GM18858 (cell line): ENCODE results near the gene DOCK2.
"Not testable (repeated sequence)": the region's sequence is repeated elsewhere in the genome, so short reads cannot be mapped to it uniquely, and the experiment has no call there.

ENCODE experiments used
- ATAC-seq: cut with Tn5 transposase; IDR thresholded peaks from one replicate; pipeline ENCODE4 v1.9.1; 2021; ENCODE audit not compliant: unreplicated experiment

DOCK2 gene

GRCh38 chr5:169781420-169782345 lies 144.6 kb downstream of the DOCK2 start:
- ATAC-seq = no peak

GRCh38 chr5:169785771-169786618 lies 148.9 kb downstream of the DOCK2 start:
- ATAC-seq = no peak

DNA sequence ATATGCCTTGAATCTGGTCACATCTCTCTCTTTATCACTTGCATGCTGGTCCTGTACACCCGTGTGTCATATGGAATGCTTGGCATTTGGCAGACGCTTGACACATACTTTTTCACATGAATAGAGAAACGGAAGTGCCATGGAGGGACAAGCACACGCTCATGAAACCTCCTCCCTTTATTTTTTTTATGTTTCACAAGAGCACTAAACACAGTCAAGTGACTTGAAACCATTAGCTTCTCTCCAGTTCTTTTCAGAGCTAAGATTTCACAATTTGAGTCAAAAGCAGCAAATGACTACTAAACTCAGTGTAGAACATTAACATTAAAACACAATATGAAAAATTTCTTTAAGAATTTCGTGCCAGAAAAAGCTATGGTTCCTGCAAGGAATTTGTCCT lies 151.1 kb downstream of the DOCK2 start:
- no peak for ATAC-seq

DNA sequence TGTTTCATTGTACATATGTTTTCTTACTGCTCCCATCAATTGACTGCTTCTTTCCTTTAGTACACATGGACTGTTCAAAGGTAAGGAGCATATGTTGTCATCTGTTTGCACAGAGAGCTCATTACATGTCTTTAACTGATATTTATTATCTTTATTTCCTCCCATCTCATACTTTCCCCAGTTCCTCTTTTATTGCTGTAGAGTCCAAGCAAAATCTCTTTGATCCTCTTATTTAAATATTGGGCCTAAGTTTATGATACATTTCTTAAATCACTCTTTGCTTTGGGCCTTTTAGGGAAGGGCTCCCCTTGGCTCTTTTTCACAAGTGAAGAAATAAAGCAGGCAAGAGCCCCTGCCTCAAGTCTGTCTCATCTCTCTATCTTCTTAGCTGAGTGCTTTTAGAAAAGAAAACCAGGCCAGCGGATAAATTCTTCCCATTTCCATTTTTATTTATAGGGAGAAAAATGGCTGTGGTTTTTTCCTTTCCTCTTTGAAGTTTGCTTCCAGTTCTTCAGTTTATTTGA lies 152.4 kb downstream of the DOCK2 start:
- ATAC-seq = no peak

- ATAC-seq = no peak
These were observed 154.2 kb downstream of the DOCK2 start for GRCh38 chr5:169791251-169791650.

GRCh38 chr5:169795338-169795737 lies 158.3 kb downstream of the DOCK2 start:
- no peak for ATAC-seq

GRCh38 chr5:169796731-169797130 lies 159.7 kb downstream of the DOCK2 start:
- no peak for ATAC-seq

- ATAC-seq = no peak
These were observed 160.5 kb downstream of the DOCK2 start for GRCh38 chr5:169797577-169797976.

- no peak for ATAC-seq
These were observed 161.4 kb downstream of the DOCK2 start for GRCh38 chr5:169798438-169798837.

GRCh38 chr5:169798906-169799660 lies 162.0 kb downstream of the DOCK2 start:
- ATAC-seq = no peak

GRCh38 chr5:169801324-169801777 lies 164.3 kb downstream of the DOCK2 start:
- no peak for ATAC-seq

DNA sequence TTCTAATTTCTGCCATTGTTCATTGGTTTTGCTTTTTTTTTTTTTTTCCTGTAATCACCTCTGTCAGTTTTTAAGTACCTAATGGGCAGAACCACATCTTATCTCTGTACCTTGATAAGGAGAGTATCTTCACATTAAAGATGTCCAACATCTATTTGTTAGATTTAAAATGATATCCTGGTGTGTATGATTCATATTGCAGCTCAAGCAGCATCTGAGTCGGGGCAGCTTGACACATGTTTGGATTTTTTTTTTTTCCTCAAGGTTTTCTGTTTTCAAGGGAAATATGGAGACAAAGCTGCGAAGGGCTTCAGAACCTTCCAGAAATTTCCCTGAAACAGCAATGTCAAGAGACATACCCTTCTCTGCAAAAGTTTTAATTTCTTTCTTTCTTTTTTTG lies 164.7 kb downstream of the DOCK2 start:
- ATAC-seq = no peak

GRCh38 chr5:169803077-169803981 lies 166.3 kb downstream of the DOCK2 start:
- no peak for ATAC-seq

- no peak for ATAC-seq
These were observed 167.8 kb downstream of the DOCK2 start for GRCh38 chr5:169804861-169805260.

- peak; percentile 83 for ATAC-seq
These were observed 168.5 kb downstream of the DOCK2 start for GRCh38 chr5:169805527-169805934.

- peak; percentile 49 for ATAC-seq
These were observed 169.0 kb downstream of the DOCK2 start for GRCh38 chr5:169805937-169806700.

- ATAC-seq = no peak
These were observed 171.1 kb downstream of the DOCK2 start for GRCh38 chr5:169808118-169808581.

GRCh38 chr5:169808880-169809279 lies 171.8 kb downstream of the DOCK2 start:
- ATAC-seq = not testable (repeated sequence)

GRCh38 chr5:169809281-169809680 lies 172.2 kb downstream of the DOCK2 start:
- no peak for ATAC-seq
